HepG2 (cell line): ENCODE measurements around the gene ZMYND10. TPM values are rescaled to one million over a fixed set of nuclear protein-coding genes. Genes with fewer than 3 reads are reported as not detected.

Source experiments
- AKNA ChIP-seq: sonication (generic); formaldehyde crosslinking; IDR thresholded peaks from 2 replicates; pipeline ENCODE4 v1.4.0; 2020; ENCODE audit warnings: missing genetic modification reagents, borderline replicate concordance
- FOSL2 ChIP-seq: sonication (generic); formaldehyde crosslinking; IDR thresholded peaks from 2 replicates; pipeline ENCODE4 v1.4.0; 2020; ENCODE audit warnings: missing genetic modification reagents
- GPN1 ChIP-seq: sonication (generic); formaldehyde crosslinking; IDR thresholded peaks from 2 replicates; pipeline ENCODE4 v1.5.1; 2020; ENCODE audit warnings: missing genetic modification reagents, borderline replicate concordance
- HNRNPH1 ChIP-seq: fragments of 200-400 bp; formaldehyde crosslinking; optimal IDR thresholded peaks from 2 replicates; pipeline ENCODE3; 2017; ENCODE audit warnings: mild to moderate bottlenecking, low read depth, low read length
- HNRNPUL1 ChIP-seq: fragments of 200-400 bp; formaldehyde crosslinking; IDR thresholded peaks from 2 replicates; pipeline ENCODE4 v1.6.1; 2017; ENCODE audit warnings: low read depth, mild to moderate bottlenecking, low read length, moderate library complexity
- HOXA3 ChIP-seq: sonication (generic); formaldehyde crosslinking; IDR thresholded peaks from 2 replicates; pipeline ENCODE4 v1.5.0; 2020; ENCODE audit warnings: missing genetic modification reagents
- KLF13 ChIP-seq: sonication (generic); formaldehyde crosslinking; IDR thresholded peaks from 2 replicates; pipeline ENCODE4 v1.4.0; 2020; ENCODE audit warnings: mild to moderate bottlenecking, missing genetic modification reagents
- MAFG ChIP-seq: sonication (generic); formaldehyde crosslinking; IDR thresholded peaks from 2 replicates; pipeline ENCODE4 v1.5.1; 2020; ENCODE audit warnings: mild to moderate bottlenecking, missing genetic modification reagents
- MATR3 ChIP-seq: sonication (generic); formaldehyde crosslinking; IDR thresholded peaks from 2 replicates; pipeline ENCODE4 v1.4.0; 2020; ENCODE audit warnings: missing genetic modification reagents
- MAX ChIP-seq: IDR thresholded peaks from 2 replicates; pipeline ENCODE4 v1.6.1; 2012; ENCODE audit warnings: inconsistent platforms
- SKIL ChIP-seq: sonication (generic); formaldehyde crosslinking; IDR thresholded peaks from 2 replicates; pipeline ENCODE4 v1.8.0; 2022; ENCODE audit warnings: missing genetic modification reagents, mild to moderate bottlenecking, moderate library complexity, borderline replicate concordance
- SMARCC2 ChIP-seq: fragments of 450-650 bp; IDR thresholded peaks from 2 replicates; pipeline ENCODE4 v1.6.1; 2017; ENCODE audit warnings: antibody characterized with exemption, mild to moderate bottlenecking
- SRSF4 ChIP-seq: fragments of 200-400 bp; formaldehyde crosslinking; IDR thresholded peaks from one replicate; pipeline ENCODE4 v1.6.1; 2018; ENCODE audit warnings: mild to moderate bottlenecking, low read depth, low read length, moderate library complexity; ENCODE audit not compliant: poor library complexity, severe bottlenecking
- TEF ChIP-seq: sonication (generic); formaldehyde crosslinking; IDR thresholded peaks from 2 replicates; pipeline ENCODE4 v1.5.0; 2020; ENCODE audit warnings: missing genetic modification reagents
- TRIM24 ChIP-seq: sonication (generic); formaldehyde crosslinking; IDR thresholded peaks from 2 replicates; pipeline ENCODE4 v1.8.0; 2022; ENCODE audit warnings: mild to moderate bottlenecking, missing genetic modification reagents
- ZBTB3 ChIP-seq: sonication (generic); formaldehyde crosslinking; IDR thresholded peaks from 2 replicates; pipeline ENCODE4 v1.4.0; 2020; ENCODE audit warnings: low read depth, mild to moderate bottlenecking, moderate library complexity, missing genetic modification reagents, borderline replicate concordance
- ZFX ChIP-seq: sonication (generic); formaldehyde crosslinking; IDR thresholded peaks from 2 replicates; pipeline ENCODE4 v1.4.0; 2020; ENCODE audit warnings: mild to moderate bottlenecking, low read depth, missing genetic modification reagents, moderate library complexity
- ZNF10 ChIP-seq: sonication (generic); formaldehyde crosslinking; IDR thresholded peaks from 2 replicates; pipeline ENCODE4 v1.4.0; 2020; ENCODE audit warnings: mild to moderate bottlenecking, low read depth, missing genetic modification reagents, borderline replicate concordance
- ZNF143 ChIP-seq: sonication (generic); formaldehyde crosslinking; IDR thresholded peaks from 2 replicates; pipeline ENCODE4 v1.4.0; 2020; ENCODE audit warnings: missing genetic modification reagents
- ZNF367 ChIP-seq: sonication (generic); formaldehyde crosslinking; IDR thresholded peaks from 2 replicates; pipeline ENCODE4 v1.4.0; 2020; ENCODE audit warnings: missing genetic modification reagents, borderline replicate concordance
- ZNF816 ChIP-seq: sonication (generic); formaldehyde crosslinking; IDR thresholded peaks from 2 replicates; pipeline ENCODE4 v1.8.0; 2022; ENCODE audit warnings: missing genetic modification reagents, mild to moderate bottlenecking, borderline replicate concordance
- polyA plus RNA-seq, 8 experiments: library from polyadenylated mRNA; depleted of rRNA in 3 of 8; stranded (reverse) in 7 of 8; unstranded in 1 of 8; fragments of >200 nt; fragmentation: Illumina TruSeq in 4 of 8; extraction: Trizol in 4 of 8; gene quantifications; 2 replicates each; pipeline versions ENCODE4 v1.2.1 to v1.2.3, GENCODE V29; 2011 to 2016; ENCODE audit warnings: low read depth in 4 of 8, missing spikeins in 1 of 8, mixed read lengths in 1 of 8; ENCODE audit not compliant: insufficient read depth in 1 of 8
- total RNA-seq, 5 experiments: library from RNA; depleted of rRNA; stranded (reverse); fragments of >200 nt; fragmentation: Illumina TruSeq; extraction: Trizol; gene quantifications; 2 replicates each; pipeline ENCODE4 v1.2.3, GENCODE V29; 2016; ENCODE audit warnings: low read depth in 1 of 5

Gene ZMYND10
- total and polyA plus RNA-seq, 2 of the 13 experiments (the other 11 are each of a cell fraction or from before 2014, with no cell fraction given): 0.60 to 0.74 TPM

GRCh38 chr3:50358911-50359759, 13.6 kb upstream of the ZMYND10 start, which contains the start of gene TMEM115 (continued):
- TF ChIP-seq ZBTB3: no peak
- no peak for TF ChIP-seq SKIL (CRISPR knock-in tag)
- no peak for TF ChIP-seq SMARCC2
- no peak for TF ChIP-seq MAFG (CRISPR knock-in tag)
- TF ChIP-seq FOSL2 (CRISPR knock-in tag): peak; percentile 26; the same call in 1 of the 2 replicates
- no peak for TF ChIP-seq ZNF816
- no peak for TF ChIP-seq KLF13
- no peak for TF ChIP-seq ZNF367
- TF ChIP-seq GPN1 (CRISPR knock-in tag): no peak
- TF ChIP-seq TRIM24 (CRISPR knock-in tag): no peak
- TF ChIP-seq MAX: peak; percentile 78
- no peak for TF ChIP-seq AKNA
- peak; percentile 100 for TF ChIP-seq ZFX (CRISPR knock-in tag)
- no peak for TF ChIP-seq HNRNPH1
- no peak for TF ChIP-seq MATR3 (CRISPR knock-in tag)
- peak; percentile 72 for TF ChIP-seq HOXA3
- no peak for TF ChIP-seq HNRNPUL1
- no peak for TF ChIP-seq ZNF10 (CRISPR knock-in tag)
- peak; percentile 99 for TF ChIP-seq ZNF143
- TF ChIP-seq TEF (CRISPR knock-in tag): no peak; the same call in 1 of the 2 replicates
- TF ChIP-seq SRSF4: no peak
